Stimulated activated CD4-positive, alpha-beta T cell treated with anti-CD3 and anti-CD28 coated beads, Interleukin-15, amount 100 ng/mL, for 1 hour (primary cell): ENCODE results near the gene GAD2.
A peak's percentile ranks its signal among the peaks of the same experiment; 100 is the strongest.
"Not testable (repeated sequence)": the region's sequence is repeated elsewhere in the genome, so short reads cannot be mapped to it uniquely, and the experiment has no call there.

Experiments
- DNase-seq, 2 donors: peaks; one replicate each; pipeline ENCODE4 v3.0.0-alpha.2; 2020; ENCODE audit warnings: low read depth in 1 of 2, low spot score in 1 of 2

GAD2 gene

DNA sequence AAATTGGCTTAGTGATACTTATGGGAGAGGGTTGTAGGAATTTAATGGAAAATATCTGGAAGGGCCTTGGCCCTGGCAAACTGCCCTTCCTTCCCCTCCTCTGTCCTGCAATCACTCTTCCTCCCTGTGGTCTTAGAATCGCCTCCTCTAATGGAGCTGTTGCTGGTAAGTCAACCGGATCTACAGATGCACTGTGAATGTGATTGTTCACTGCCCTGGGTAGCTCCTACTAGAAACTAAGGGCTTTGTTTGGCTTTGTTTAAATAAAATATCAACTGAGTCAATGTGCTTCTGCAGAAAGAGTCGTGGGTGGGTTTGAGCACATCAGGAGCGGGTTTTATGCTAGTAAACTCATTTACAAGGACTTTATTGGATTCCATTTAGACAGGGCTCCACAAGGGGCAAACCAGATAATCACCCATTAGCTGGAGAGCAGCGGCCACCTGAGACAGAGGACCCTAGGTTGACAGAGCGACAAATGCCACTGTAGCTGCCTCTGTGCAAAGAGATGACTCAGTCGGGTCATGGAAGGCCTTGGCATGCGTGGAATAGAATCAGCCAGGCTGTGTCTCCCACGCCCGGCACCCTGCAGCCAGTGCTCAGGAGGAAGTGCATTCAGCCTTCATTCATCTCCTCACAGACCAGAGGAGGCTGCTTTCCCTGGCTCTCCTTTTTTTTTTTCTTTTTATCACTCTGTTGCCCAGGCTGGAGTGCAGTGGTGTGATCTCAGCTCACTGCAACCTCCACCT lies 97.9 kb downstream of the GAD2 start:
- DNase-seq, result no peak

- no peak for DNase-seq
These were observed 102.1 kb downstream of the GAD2 start for GRCh38 chr10:26318672-26319071.

DNA sequence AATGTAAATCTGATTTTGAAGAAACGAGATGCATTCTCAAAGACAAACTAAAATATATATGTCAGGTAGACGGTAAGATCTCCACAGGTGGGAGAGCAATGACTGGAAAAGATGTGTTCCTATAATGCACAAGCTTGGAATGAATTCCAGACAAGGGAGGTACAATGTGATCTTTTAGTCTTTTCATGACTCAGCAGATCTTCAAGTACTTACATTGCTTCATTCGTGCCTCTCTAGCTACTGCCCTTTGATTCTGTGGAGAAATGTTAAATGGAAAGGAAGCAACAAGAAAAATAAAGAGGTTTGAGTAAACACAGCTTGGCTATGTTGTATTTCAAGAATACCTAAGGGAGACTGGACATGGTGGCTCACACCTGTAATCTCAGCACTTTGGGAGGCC lies 106.6 kb downstream of the GAD2 start:
- DNase-seq, result no peak

GRCh38 chr10:26326851-26327250 lies 110.3 kb downstream of the GAD2 start:
- no peak for DNase-seq

GRCh38 chr10:26327811-26328210 lies 111.2 kb downstream of the GAD2 start:
- no peak for DNase-seq

DNA sequence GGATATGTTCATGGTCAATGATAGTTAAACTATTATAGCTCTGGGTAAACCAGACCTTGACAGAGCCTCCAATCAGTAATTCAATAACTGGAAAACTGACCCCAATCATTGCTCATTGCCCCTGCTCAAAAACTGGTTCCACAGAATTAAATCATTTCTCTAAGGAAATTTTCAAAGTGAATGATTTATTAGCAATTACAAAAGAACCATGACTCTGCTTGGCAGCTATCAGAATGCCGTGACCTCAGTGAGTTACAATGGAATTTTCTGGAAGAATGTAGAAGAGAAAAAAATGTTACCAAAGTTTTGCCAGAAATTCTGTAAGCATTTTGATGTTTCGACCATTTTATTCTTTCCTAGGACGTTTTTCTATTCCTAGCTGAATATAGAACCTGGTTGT lies 114.8 kb downstream of the GAD2 start:
- no peak for DNase-seq

GRCh38 chr10:26334232-26334931 lies 117.8 kb downstream of the GAD2 start:
- no peak for DNase-seq

DNA sequence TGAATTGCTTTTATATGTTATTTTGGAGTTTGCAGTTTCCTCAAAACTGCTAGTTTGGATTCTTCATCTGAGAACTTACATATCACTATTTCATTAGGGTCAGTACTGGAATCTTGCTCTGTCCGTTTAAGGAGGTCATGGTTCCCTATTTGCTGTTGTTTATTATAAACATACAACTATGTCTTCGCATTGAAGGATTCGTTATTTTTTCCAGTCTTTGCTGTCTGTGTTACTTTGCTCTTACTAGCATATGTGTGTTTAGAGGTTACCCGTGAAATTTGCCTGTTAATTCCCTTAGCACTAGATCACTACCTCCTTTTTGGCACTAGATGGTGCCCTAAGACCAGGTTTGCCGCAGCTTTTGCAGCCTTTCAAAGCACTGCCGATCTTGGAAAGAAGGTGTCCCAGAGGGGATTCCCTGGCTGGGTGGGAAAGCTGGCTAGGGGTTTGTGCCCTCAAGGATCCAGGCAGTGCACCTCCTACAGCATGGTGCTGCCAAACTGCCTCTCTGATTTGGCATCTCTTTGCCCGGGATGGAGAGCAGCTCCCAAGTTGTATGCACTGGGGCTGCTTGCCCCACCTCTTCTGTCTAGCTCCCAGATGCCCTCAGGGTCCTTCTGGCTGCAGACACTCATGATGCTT lies 118.5 kb downstream of the GAD2 start:
- peak; percentile 24 to 40 for DNase-seq

DNA sequence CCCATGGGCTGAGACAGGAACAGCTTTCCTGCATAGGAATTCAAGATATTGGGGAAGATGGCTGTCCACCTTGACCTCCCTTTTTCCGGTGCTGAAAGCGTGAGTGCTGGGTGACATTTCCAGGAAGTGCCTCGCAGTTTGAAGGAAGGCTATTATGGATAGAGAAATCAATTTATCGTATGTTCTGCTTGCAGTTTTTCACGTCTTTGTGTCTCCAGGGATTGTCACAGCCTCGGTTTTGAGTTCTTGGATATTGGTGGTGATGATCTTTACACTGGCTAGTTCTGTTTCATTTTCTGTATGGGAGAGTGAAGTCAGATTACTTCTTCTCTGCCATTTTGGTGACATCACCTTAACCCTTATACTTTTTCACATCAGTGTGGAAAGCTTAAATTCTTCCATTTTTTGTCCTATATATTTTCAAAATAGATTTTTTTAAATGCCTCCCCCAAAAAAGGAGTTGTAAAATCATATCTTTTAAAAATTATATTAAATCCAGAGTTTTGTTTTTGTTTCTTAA lies 119.1 kb downstream of the GAD2 start:
- no peak for DNase-seq

GRCh38 chr10:26336979-26337378 lies 120.4 kb downstream of the GAD2 start:
- DNase-seq, result no peak

DNA sequence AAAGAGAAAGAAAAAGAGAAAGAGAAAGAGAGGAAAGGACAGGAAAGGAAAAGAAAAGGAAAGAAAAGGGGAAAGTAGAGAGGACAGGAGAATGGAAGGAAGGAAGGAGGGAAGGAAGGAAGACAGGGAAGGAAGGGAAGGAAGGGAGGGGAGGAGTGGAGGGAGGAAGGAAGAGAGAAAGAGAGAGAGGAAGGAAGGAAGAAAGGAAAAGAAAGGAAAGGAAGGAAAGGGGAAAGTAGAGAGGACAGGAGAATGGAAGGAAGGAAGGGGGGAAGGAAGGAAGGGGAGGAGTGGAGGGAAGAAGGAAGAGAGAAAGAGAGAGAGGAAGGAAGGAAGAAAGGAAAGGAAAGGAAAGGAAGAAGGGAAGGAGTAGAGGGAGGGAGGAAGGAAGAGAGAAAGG lies 125.1 kb downstream of the GAD2 start:
- no peak for DNase-seq

DNA sequence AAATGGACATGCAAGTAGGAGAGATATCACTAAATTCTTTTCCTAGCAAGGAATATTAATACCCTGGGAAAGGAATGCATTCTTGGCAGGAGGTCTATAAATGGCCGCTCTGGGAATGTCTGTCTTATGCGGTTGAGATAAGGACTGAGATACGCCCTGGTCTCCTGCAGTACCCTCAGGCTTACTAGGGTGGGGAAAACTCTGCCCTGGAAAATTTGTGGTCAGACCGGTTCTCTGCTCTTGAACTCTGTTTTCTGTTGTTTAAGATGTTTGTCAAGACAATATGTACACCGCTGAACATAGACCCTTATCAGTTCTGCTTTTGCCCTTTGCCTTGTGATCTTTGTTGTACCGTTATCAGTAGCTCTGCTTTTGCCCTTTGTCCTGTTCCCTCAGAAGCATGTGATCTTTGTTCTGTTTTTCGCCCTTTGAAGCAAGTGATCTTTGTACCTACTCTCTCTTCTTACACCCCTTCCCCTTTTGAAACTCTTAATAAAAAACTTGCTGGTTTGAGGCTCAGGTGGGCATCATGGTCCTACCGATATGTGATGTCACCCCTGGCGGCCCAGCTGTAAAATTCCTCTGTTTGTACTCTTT lies 132.3 kb downstream of the GAD2 start:
- not testable (repeated sequence) for DNase-seq
